ENCODE data around the gene PCSK6. TPM values are rescaled to one million over a fixed set of nuclear protein-coding genes. Genes with fewer than 3 reads are reported as not detected.

Gene PCSK6
- total RNA-seq, 3 donors from 2014 or later (not counting 1 experiment from before 2014, with no cell fraction given) = 1.5 to 2.4 (median 2.4) TPM

DNA sequence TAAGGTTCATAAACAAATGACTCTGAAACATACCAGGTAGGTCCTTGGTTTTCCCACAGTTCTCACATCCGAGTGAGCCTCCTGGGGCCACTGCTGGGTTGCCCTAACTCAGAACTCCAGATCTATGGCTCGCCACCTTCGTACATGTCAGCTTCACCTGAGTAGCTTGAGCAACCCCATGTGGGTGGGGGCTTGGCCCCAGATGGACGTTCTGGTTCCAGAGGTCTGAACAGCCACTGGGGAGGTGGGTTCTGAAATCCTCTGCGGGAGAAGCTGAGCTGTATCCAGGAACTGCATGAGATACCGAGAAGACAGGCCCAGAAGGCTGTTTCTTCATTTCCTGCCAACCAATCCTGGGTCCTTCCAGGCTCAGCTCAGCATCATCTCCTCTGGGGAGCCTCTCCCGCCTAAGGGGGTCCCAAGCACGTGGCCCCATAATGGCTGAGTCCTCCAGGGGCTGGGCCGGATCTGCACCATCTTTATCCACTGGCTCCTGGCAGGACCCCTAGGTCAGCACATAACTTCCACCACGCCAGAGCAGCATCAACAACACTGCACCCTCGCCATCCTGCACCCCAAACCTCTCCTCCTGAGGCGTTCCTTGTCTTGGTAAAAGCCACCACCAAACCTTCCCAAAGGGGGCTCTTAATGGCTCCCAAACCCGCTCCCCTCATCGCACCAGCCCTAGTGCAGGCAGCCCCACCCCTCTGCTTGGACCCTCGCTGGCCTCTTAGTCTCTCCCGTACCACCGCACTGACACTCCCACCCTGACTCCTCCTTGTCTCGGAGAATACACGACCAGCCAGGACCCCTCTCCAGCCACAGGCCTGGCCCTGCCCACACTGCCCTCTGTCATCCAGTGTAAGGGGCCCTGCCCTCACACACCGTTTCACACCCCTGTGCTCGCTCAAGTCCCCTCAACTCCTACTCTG lies 39.8 kb downstream of the PCSK6 start:
- Mint-ChIP-seq H3K36me3 (no peaks in the 10 kb centered on the region), H3K4me3 (no peak overlapping the region), H3K9me3 (no peaks in the 10 kb centered on the region), H3K4me1 (no peaks in the 10 kb centered on the region), H3K27ac (no peak overlapping the region), H3K27me3 (ENCODE audit: low read depth in 2 of 2) (peaks cover 14 to 19% of the 10 kb centered on the region in 2 donors)
- intact Hi-C loops (cut with micrococcal nuclease) = no loop called here
- DNase-seq (no peak), ATAC-seq (no peak)
- Histone ChIP-seq H3K4me1 (ENCODE audit: control insufficient read depth, insufficient read depth, low read length) (no peaks in the 10 kb centered on the region), H3K27ac (ENCODE audit: low read length) (no peak overlapping the region), H3K36me3 (ENCODE audit: control insufficient read depth, insufficient read depth, low read length) (no peaks in the 10 kb centered on the region), H3K27me3 (ENCODE audit: control insufficient read depth, insufficient read depth, low read length) (no peaks in the 10 kb centered on the region), H3K4me3 (ENCODE audit: low read length) (no peak overlapping the region), H3K9me3 (ENCODE audit: control insufficient read depth, insufficient read depth, low read length) (no peaks in the 10 kb centered on the region)
- TF ChIP-seq, protein P1, sequence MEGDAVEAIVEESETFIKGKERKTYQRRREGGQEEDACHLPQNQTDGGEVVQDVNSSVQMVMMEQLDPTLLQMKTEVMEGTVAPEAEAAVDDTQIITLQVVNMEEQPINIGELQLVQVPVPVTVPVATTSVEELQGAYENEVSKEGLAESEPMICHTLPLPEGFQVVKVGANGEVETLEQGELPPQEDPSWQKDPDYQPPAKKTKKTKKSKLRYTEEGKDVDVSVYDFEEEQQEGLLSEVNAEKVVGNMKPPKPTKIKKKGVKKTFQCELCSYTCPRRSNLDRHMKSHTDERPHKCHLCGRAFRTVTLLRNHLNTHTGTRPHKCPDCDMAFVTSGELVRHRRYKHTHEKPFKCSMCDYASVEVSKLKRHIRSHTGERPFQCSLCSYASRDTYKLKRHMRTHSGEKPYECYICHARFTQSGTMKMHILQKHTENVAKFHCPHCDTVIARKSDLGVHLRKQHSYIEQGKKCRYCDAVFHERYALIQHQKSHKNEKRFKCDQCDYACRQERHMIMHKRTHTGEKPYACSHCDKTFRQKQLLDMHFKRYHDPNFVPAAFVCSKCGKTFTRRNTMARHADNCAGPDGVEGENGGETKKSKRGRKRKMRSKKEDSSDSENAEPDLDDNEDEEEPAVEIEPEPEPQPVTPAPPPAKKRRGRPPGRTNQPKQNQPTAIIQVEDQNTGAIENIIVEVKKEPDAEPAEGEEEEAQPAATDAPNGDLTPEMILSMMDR (IDR thresholded peaks at IDR 0.05) = no peak
- 90% methylated on average over 21 of the region's 21 CpGs for WGBS (ENCODE audit: insufficient coverage)

DNA sequence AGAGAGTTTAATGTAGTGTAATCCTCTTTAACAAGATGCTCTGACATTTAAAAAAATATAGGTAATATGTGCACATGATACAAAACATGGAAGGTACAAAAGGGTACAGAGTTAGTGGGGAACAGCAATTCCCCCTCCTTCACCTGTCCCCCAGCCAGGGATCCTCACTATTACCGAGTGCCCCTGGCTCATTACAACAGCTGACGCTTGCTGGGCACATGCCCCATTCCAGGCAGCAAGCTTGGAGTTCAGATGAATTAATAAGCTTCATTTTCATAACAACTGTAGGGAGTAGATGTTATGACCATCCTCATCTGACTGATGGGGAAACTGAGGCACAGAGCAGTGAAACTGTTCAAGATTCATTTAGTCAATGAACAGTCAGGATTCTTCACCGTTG lies 41.2 kb downstream of the PCSK6 start:
- no peaks in the 10 kb centered on the region for H3K36me3 ChIP-seq (ENCODE audit: control insufficient read depth, insufficient read depth, low read length)
- H3K27ac ChIP-seq (ENCODE audit: low read length) = no peak overlapping the region
- no peaks in the 10 kb centered on the region for H3K27me3 ChIP-seq (ENCODE audit: control insufficient read depth, insufficient read depth, low read length)
- Mint-ChIP-seq H3K27me3 (ENCODE audit: low read depth in 2 of 2) (peaks cover 17 to 18% of the 10 kb centered on the region in 2 donors), H3K9me3 (no peaks in the 10 kb centered on the region), H3K27ac (no peak overlapping the region), H3K4me3 (no peak overlapping the region), H3K4me1 (no peaks in the 10 kb centered on the region), H3K36me3 (no peaks in the 10 kb centered on the region)
- no peak for DNase-seq
- H3K4me3 ChIP-seq (ENCODE audit: low read length) = no peak overlapping the region
- 91% methylated on average over 3 of the region's 3 CpGs for WGBS (ENCODE audit: insufficient coverage)
- TF ChIP-seq, protein P1 (IDR thresholded peaks at IDR 0.05) = no peak
- H3K4me1 ChIP-seq (ENCODE audit: control insufficient read depth, insufficient read depth, low read length) = no peaks in the 10 kb centered on the region
- intact Hi-C loops (cut with micrococcal nuclease) = no loop called here
- ATAC-seq = no peak
- no peaks in the 10 kb centered on the region for H3K9me3 ChIP-seq (ENCODE audit: control insufficient read depth, insufficient read depth, low read length)

DNA sequence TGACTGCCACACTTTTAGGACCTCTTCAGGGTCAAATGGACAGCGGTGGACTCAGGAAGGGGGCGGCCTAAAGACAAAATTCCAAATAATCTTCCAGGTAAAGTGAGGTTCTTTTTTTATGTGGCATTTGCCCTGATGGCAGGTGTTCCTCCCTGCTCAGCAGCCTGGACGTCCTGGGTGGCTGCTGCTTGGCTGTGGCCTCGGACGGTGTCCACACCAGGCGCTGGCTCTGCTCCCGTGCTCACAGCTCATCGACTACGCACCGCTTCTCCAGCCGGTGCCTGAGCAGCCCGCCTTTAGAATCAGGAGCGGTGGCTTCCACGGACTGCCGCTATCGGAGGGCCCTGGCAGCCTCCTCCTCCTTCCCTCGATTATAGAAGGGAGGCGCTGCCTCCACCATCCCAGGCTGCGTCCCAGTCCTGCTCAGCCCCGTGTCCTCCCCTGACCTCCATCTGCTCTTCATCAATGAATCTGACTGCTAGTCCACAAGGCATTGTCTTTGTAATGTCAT lies 41.9 kb downstream of the PCSK6 start:
- H3K9me3 ChIP-seq (ENCODE audit: control insufficient read depth, insufficient read depth, low read length) = no peaks in the 10 kb centered on the region
- H3K36me3 Mint-ChIP-seq = no peaks in the 10 kb centered on the region
- H3K27ac Mint-ChIP-seq = no peak overlapping the region
- no peak overlapping the region for H3K4me3 ChIP-seq (ENCODE audit: low read length)
- H3K4me1 ChIP-seq (ENCODE audit: control insufficient read depth, insufficient read depth, low read length) = no peaks in the 10 kb centered on the region
- H3K9me3 Mint-ChIP-seq = no peaks in the 10 kb centered on the region
- H3K27me3 Mint-ChIP-seq (ENCODE audit: low read depth in 2 of 2) = peaks cover 17 to 25% of the 10 kb centered on the region in 2 donors
- WGBS (ENCODE audit: insufficient coverage) = 94% methylated on average over 20 of the region's 20 CpGs
- H3K4me3 Mint-ChIP-seq = no peak overlapping the region
- DNase-seq (no peak), ATAC-seq (no peak)
- H3K4me1 Mint-ChIP-seq = no peaks in the 10 kb centered on the region
- no peaks in the 10 kb centered on the region for H3K36me3 ChIP-seq (ENCODE audit: control insufficient read depth, insufficient read depth, low read length)
- H3K27me3 ChIP-seq (ENCODE audit: control insufficient read depth, insufficient read depth, low read length) = no peaks in the 10 kb centered on the region
- no peak overlapping the region for H3K27ac ChIP-seq (ENCODE audit: low read length)
- TF ChIP-seq, protein P1 (IDR thresholded peaks at IDR 0.05) = no peak
- intact Hi-C loops (cut with micrococcal nuclease) = no loop called here
